ENCODE results near the gene PTER. TPM values are rescaled to one million over a fixed set of nuclear protein-coding genes. Genes with fewer than 3 reads are reported as not detected.

PTER gene, protein sequence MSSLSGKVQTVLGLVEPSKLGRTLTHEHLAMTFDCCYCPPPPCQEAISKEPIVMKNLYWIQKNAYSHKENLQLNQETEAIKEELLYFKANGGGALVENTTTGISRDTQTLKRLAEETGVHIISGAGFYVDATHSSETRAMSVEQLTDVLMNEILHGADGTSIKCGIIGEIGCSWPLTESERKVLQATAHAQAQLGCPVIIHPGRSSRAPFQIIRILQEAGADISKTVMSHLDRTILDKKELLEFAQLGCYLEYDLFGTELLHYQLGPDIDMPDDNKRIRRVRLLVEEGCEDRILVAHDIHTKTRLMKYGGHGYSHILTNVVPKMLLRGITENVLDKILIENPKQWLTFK
- polyA plus RNA-seq (ENCODE audit: insufficient read length): 6.4 TPM

DNA sequence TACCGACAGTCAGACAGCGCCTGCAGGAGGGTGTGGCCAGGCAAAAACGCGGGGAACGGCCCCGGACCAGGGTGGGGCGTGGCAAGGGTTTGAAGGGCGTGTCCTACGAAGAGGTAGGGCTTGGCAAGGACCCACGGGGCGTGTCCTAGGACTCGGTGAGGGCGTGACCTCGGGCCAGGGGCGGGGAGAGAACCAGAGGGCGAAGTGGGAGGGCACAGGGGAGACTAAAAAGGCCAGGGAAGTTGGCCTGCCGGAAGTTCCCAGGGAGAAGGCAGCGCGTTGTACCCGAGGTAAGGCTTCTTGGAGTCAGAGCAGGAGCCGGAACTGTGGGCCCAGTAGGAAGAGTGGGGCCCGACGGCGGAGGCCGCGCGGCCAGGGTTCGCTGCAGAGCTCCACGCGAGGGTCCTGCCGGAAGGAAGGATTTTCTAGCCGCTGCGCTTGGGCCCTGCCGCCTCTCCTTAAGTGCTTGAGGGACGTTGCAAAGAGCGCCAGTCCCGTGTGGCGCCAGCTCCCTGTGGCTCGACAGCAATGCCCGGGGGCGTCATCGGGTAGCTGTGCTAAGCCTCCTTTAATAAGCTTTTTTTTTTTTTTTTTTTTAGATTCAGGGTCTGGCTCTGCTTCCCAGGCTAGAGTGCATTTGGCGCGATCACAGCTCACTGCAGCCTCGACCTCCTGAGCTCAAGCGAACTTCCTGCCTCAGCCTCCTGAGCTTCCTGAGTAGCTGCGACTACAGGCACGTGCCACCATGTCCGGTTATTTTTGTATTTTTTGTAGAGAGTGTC, at the start of gene PTER:
TSS of gene PTER (plus strand) at position 253 of the 782 bp plus-strand sequence. CDS start 47,375 bp downstream, outside the sequence.
- DNase-seq (ENCODE audit: low read depth): peak; percentile 50

DNA sequence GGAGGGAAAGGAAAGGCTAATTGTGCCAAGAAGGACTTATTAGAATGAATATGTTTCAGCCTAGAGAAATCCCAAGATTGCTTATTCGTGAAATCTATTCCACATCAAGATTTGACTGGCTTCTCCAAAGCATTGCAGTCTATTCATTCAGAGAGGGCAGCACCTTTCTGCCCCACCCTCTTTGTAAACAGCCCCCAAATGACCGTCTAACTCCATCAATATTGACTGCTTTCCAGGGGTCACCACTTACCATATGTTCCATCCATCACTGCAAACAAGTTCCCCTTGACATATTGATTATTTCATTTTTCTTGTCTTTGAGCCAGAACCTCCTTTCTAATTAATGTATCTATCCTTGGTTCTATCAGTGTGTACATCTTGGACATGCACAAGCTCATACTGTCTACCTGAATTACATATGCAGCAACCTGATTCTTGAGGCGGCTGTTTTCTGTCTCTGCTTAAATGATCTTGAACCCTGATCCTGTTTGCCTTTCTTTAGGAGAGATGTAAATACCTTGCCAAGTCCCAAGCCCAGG, 44.2 kb upstream of the PTER start:
- no peak for DNase-seq (ENCODE audit: low read depth)

DNA sequence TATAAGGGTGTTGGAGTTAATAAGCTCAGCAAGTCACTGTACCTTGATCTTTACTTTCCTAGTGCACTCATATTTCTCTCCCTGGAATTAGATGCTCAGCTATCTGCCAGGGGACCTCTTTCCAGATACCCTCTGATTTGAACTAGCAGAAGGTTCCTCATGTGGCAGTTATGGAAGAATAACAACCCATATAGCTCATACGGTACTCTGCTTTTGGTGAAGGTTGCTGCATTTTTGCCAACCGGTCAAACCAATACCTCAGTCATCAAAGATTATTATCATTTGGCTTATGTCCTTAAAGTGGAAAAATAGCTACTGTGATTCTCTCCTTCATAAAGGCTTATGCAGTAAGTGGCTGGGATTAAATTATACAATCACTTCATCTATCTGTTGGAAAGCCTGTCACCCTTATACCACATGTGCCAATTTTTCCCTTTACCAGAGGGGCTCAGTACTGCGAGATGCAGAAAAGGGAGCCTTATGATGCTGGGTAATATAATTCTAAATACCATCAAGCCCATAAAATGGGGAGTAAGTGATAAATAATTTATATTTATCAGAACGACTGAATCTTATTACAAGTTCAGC, 43.4 kb upstream of the PTER start:
- DNase-seq (ENCODE audit: low read depth): no peak

DNA sequence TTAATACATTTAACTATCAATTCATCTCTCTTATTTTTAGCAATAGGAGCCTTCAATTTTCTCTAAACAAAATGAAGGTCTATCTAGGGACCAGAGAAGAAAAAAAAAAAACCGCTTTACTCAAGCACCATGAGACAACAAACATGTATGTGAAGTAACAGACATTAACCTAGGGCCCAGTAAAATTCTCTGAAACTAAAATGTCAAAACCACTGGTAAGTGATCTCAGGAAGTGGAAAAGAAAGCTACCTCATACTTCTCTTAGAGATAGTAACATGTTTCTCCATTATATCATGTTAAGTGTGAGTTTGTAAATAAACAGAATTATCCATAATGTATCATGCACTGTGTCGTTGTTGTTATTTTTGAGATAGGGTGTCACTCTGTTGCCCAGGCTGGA, 35.4 kb upstream of the PTER start:
- DNase-seq (ENCODE audit: low read depth): no peak

DNA sequence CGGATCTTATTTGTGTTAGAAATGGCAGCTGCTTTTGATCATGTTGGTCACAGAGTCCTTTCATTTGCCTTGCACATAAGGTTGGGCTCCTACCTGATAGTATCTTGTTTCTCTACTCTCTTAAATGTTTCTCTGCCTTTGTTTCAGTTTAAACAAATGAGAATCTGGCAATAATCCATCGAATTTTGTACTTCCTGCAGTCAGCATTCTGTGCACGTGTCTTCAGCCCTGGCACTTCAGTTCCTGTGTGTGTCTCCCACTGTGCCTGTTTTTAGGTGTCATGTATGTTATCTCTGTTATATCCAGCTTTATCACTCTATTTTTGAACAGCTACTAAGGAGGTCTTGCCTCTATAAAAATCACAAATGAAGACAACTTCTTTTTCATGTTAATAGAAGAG, 28.4 kb upstream of the PTER start:
- DNase-seq (ENCODE audit: low read depth): no peak

DNA sequence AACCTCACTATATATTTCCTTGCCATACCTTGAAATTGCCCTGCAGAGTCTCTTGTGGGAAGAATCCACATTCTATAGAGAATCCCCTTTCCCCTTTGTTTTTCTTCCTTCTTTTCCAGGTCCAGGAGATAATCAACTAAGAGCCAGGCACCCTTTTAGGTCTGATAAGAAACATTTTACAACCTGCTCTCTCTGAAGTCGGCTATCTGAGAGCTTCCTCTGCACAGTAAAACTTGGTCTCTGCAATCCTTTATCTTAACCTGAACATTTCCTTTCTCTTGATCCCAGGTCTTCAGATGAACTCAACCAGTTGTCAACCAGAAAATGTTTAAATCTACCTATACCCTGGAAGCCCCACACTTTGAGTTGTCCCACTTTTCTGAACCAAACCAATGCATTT, 19.5 kb upstream of the PTER start:
- no peak for DNase-seq (ENCODE audit: low read depth)

DNA sequence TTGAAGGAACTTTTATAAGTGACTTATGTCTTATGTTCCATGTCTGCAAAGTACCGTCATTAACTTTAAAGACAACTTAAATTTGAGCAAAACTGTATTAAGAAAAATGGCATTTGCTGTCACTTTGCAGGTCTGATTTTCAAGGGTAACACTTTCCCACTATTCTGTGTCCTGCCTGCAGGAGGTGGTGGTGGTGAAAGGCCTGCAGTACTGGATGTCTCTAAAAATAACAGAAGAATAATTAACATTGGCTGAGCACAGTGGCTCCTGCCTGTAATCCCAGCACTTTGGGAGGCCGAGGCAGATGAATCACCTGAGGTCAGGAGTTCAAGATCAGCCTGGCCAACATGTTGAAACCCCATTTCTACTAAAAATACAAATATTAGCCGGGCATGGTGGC, 13.2 kb upstream of the PTER start:
- no peak for DNase-seq (ENCODE audit: low read depth)

DNA sequence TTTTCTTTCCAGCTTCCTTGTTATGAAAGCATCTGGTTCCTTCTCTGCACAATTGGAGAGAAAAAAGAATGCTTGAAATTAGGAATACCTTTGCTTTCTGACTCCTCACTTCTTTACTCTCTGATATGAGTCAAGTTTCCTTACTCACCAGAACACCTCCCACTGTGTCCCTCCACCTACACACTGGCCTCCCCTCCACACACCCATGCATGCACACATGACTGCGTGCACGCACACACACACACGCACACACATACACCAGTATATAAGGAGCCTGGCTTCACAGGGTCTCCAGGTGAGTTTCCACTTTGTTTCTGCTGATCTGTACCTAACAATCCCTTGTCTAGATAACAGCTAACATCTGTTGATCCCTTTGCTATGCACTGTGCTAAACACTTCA, 11.4 kb upstream of the PTER start:
- no peak for DNase-seq (ENCODE audit: low read depth)

DNA sequence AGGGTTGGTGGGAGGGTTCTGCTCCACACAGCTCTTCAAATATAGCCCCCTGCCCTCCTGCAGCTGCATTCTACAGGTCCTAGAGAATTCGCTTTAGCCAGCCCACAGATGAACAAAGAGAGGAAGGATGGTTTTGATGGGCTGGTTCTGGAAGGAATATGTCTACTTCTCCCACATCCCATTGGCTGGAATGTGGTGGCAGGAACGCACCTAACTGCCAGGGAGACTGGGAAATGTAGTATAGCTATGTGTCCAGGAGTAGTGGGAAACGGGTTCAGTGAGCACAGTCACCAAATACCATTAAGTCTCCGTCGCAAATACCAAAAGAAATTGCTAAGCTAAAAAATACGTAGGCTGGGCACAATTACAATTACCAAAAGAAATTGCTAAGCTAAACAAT, 7.3 kb upstream of the PTER start:
- no peak for DNase-seq (ENCODE audit: low read depth)

DNA sequence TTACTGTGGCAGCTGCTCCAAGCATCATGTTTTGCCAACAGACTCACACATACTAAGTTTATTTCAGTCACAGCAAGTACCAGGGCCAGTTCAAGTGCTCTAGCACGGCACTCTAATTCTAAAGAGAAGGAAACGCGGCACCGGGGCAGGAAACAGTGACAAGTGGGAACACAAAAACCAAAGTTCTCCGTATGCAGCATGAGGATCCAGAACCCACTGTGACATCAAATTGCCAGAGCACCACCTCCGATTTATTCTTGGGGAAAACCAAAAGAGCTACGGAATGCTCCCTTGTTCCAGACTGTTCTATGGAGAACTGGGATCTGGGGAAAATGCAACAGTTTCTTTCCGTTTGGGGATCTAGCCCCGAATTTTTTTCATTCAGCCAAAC, 448 bp upstream of the PTER start:
- no peak for DNase-seq (ENCODE audit: low read depth)

DNA sequence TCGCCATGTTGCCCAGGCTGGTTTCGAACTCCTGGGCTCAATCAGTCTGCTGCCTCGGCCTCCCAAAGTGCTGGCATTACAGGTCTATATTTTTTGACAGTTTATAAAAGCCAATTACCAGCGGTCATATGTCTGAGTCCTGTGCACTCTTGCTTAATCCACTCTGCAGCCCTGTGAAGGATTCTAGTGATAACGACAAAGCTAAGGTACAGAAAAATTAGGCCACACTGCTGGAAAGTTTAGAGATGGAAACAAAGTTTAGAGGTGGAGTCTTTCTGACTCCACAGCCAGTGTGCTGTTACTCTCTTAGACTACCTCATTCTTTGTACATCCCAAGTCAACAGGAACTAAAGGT, 707 bp downstream of the PTER start:
- no peak for DNase-seq (ENCODE audit: low read depth)

DNA sequence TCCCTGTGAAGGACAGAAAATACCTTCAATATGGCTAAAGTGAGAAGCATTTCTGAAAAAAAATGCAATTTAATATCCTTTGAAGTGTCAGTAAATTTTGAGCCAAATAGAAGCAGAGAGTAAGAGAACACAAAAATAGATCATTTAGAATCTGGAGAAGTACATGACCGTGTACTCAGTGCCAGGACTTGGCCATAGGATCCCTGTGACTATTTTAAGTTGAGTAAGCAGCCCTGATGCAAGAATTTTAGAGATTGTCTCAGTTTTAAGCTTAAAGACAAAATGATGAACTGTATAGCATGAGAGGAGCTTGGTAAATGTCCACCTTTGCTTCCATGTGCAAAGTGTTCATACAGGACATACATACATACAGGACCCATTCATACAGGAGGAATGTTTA, 2.5 kb downstream of the PTER start:
- DNase-seq (ENCODE audit: low read depth): no peak

DNA sequence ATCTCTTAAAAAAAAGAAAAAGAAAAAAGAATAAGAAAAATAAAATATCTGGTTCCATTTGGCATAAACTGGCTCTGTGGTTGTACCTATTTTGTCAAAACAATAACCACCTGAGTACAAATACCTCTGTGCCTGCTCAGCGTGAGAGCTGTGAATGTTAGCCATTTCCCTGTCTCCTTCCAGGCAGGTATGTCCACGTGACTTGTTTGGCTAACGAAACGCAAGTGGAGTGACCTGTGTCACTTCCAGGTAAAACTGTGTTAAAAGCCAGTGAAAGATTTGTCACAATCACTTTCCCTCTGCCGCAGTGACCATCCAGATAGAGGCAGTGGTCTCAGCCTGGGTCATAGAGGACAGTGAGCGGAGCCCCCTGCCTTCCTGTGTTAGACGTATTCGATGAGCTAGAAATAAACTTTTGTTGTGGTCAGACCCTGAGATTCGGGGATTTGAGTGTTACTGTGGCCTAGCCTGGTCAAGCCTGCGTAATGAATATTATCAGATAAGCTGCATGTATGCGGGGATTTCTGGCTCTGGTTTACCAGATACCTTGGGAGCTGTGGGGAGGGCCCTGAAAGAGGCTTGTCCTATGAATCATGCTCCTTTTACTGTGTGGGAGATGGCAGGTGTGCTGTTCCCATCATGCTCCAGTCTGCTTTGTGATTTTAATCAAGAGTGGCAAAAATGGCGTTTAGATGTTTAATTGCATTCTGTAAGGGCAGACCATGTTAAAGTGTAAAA, 3.8 kb downstream of the PTER start:
- no peak for DNase-seq (ENCODE audit: low read depth)

DNA sequence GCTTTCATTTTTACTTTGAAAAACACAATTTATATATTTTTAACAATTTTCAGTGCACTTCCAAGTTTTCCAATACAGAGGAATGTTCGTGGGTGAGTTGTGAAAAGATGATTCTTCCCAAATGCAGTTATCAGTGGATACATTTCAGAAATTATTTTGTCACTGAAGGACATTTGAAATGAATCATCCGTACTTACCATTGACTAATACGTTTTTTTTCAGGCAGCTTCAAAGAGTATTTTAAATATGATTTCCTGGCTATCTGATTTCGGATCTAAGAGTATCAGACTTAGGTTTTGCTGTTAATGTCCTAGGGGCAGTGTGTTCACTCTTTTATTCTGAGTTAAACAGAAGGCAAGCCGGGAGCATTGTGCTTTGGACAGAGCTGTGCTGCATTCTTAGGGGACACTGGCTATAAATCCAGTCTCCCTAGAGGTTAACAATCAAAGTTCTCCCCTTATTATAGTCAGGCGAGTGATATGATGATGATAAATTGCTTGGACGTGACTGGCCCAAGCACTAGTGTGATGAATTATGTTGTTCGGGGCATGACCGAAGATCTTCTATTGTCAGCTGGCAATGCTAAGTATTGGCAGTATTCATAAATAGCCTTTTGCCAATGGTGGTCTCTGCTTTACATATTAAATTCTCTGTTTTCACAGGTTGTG, 4.5 kb downstream of the PTER start:
- no peak for DNase-seq (ENCODE audit: low read depth)

DNA sequence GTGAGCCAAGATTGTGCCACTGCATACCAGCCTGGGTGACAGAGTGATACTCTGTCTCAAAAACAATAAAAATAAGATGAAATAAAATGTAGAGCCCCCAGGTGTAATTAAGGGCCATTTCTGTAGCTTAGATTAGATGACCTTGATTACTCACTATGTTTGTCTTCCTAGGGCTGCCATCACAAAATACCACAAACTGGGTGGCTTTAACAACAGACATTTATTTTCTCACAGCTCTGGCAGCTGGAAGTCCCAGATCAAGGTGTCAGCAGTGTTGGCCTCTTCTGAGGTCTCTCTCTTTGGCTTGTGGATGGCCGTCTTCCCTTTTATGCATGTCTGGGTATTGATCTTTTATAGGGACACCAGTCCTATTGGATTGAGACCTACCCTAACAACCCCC, 6.1 kb downstream of the PTER start:
- no peak for DNase-seq (ENCODE audit: low read depth)

DNA sequence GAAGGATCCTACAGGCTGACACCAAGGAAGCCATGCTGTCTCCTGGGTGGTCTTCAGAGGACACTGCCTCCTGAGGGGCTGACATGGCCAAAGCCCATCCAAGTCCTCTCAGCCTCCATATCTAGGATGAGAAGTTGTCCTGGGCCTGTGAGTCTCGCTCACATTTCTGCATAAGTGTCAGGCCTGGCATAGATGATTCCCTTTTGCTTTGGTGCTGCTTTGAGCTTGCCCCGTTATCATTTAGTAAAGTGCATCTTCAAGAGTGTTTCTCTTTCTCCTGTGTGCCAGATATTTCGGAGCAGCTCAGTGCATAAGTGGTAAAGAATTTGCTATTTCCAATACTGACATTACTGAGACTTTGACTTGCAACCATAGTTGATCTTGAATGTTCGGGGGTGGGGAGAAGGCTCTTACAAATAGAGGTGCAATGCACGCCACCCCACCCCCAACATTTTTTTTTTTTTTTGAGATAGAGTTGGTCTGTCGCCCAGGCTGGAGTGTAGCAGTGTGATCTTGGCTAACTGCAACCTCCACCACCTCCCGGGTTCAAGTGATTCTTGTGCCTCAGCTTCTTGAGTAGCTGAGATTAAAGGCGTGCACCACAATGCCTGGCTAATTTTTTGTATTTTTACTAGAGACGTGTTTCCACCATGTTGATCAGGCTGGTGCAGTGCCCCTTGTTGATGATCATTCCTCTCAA, 9.1 kb downstream of the PTER start:
- no peak for DNase-seq (ENCODE audit: low read depth)

DNA sequence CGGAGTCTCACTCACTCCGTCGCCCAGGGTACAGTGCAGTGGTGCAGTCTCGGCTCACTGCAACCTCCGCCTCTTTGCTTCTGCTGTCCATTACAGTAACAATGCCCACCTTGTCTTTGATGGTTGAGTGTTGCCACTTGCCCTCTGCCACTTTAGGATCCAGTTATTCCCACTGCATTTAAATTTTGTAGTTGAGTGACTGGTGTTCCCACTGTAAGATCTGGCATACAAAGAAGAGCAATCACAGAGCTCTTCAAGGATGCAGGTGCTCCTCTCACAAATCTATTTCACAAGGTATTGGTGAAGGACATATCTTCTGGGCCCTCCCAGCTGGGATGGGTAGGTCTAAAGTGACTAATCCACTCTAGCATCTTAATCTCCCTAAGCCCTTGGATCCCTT, 12.6 kb downstream of the PTER start:
- no peak for DNase-seq (ENCODE audit: low read depth)

DNA sequence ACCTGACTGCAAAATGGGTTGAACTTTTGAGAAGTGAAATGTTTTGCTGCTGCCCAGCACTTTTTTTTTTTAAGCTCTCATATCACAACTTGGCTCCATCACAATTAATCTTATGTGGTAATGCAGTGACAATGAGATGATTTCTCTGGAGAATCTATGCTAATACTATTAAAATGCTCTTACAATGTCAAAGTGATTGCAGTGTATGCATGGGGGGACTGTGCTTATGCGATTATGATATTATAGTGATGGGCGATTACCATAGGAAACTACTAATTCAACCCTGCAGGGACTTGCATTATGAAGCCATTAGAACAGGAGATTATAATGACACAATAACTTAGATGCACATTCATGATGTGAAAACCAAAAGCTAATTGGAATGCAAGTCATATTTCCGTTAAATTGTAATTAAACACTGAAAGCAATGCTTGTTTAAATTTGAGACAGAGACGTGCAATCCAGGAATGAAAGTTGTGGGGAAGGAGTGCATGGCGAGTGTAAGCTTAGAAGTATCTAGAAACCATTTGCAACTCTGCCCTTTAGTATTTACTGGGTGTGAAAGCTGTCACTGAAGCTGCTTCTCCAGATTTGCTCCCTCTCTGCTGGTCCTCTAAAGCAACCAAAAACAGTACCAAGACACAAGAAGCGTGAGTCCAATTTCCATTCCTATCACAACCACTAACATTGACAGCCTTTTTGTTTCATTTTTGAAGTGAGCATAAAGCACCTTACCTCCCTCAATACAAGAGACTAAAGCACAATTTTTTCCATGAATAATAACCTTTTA, 21.6 kb downstream of the PTER start:
- no peak for DNase-seq (ENCODE audit: low read depth)

DNA sequence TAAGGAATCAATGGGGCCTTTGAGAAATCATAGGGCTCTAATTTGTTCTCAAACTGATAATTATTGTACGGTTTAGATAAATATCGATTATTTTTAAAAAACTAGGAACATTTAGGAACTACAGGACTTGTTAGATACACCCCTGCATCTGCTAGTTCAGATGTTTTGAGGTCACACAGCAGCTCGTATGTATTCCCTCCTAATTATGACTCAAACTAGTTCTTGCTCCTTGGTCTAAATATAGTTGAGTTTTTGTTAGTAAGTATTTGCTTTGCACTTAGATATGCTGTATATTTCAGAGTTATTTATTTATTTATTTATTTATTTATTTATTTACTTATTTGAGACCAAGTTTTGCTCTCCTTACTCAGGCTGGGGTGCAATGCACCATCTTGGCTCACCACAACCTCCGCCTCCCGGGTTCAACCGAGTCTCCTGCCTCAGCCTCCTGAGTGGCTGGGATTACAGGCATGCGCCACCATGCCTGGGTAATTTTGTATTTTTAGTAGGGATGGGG, 22.7 kb downstream of the PTER start:
- DNase-seq (ENCODE audit: low read depth): no peak

DNA sequence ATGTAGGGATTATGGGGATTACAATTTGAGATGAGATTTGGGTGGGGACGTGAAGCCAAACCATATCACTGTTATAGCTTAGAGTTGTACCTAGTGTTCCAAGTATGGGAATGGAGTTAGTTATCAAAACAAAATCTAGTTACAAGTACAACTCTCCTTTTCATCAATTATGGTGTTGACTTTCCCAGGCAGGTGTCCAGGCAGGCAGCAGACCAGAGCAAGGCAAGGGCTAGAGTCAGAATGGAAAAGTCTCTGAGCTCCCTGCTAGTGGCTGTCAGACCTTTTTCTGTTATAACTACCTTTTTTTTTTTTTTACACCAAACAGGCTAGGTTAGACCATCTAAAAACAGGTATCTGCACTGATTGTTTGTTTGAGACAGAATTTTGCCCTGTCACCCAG, 29.2 kb downstream of the PTER start:
- DNase-seq (ENCODE audit: low read depth): no peak

Measured in forelimb muscle (tissue), 1 donor.